GM04504 (cell line): ENCODE data around the gene SIGLEC12.
"Not testable (repeated sequence)": the region's sequence is repeated elsewhere in the genome, so short reads cannot be mapped to it uniquely, and the experiment has no call there.

Experiments used
- DNase-seq: peaks from one replicate; pipeline ENCODE4 v3.0.0-alpha.2; 2012; ENCODE audit warnings: low read depth

The SIGLEC12 gene

GRCh38 chr19:51479531-51480331 is 21.9 kb downstream of the SIGLEC12 start:
- no peak for DNase-seq

GRCh38 chr19:51478381-51479234 is 23.0 kb downstream of the SIGLEC12 start, which contains the start of gene CEACAM18:
TSS of gene CEACAM18 (plus strand) at chr19:51478539.
- no peak for DNase-seq

DNA sequence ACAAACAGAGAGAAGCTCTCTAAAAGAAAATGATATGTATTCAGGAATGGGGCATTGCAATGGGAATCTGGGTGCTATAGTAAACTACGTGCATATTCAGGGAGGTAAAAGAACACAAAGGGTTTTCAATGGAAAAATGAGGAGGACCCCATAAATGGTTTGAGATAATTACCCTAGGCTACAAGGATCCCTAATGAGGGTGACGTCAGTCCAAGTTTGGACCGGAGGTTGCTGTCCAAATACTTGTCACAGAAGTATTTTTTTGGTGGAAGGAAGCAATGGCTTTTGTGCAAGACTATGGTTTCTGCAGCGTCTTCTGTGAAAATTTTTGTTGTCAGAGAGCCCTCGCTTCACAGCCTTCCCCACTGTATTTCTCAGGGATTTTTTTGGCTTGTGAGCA is 24.3 kb downstream of the SIGLEC12 start:
- no peak for DNase-seq

GRCh38 chr19:51476164-51476563 is 25.4 kb downstream of the SIGLEC12 start:
- DNase-seq = no peak

DNA sequence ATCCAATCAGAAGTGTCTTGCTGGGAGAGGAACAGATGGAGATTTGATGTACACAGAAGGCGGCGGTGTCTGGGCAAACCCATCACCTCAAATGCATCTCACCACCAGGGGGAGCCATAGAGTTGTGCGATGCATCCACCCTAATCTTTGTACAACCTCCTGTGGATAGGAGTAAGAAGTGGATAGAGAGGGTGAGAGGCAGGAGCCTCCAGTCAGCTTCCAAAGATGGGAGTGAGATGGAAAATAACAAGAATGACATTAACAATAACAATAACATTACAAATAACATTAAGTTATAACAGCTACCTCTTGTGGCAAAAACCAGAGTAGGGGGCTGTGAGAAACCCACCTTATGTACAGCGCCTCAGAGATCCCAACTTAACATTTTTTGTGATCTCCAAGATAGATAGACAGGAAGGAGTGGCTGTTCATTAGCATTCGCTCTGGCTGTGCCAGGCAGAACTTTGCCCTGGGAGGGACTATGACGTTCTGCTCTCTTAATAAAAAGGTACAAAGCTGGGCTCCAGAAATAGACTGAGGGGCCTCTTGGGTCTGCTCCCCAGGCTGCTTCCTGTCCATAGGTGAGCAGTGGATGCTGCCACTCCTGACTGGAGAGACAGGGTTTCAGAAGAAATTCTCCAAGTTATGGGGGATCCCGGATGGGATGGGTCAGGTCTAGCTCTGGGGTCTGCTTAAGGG is 28.4 kb downstream of the SIGLEC12 start:
- peak; percentile 44 for DNase-seq

DNA sequence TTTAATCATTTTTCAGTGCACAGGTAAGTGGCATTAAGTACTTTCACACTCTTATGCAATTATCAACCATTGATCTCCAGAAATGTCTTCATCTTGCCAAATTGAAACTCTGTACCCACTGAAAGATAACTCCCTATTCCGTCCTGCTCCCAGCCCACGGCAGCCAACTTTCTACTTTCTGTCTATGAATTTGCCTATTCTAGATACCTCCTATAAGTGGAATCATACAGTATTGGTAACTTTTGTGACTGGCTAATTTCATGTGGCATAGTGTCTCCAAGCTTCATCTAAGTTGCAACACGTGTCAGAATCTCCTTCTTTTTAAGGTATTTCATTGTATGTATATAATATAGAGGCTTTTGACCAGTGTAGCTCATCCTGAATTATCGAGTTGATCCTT is 29.0 kb downstream of the SIGLEC12 start:
- no peak for DNase-seq

DNA sequence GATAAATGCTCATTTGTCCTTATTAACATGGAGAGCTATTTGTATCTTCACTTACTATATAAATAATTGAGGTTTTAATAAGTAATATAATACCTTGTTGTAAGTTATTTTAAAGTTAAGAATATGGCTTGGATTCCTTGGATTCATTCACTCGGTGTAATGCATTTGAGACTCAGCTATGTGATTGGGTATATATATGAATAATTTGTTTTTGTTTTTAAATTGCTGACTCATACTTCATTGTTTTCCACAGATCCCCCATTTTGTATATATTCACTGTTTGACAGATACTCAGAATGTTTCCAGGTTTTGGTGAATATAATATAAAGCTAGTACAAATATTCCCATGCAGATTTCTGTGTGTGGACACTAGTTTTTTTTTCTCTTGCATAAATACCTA is 30.1 kb downstream of the SIGLEC12 start:
- DNase-seq = no peak

DNA sequence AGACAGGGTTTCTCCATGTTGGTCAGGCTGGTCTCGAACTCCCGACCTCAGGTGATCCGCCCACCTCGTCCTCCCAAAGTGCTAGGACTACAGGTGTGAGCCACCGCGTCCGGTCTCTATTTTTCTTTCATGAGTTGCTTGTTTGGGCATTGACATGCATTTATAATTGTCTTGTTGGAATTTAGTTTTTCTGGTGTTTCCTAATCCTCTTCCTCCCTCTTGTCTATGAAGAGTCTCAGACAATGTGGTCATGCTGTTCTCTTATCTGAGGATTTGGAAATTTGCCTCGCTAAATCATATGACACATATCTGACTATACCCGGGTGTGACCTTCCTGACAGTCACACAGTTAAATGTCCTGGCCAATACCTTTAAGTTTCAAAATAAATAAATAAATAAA is 30.6 kb downstream of the SIGLEC12 start:
- no peak for DNase-seq

DNA sequence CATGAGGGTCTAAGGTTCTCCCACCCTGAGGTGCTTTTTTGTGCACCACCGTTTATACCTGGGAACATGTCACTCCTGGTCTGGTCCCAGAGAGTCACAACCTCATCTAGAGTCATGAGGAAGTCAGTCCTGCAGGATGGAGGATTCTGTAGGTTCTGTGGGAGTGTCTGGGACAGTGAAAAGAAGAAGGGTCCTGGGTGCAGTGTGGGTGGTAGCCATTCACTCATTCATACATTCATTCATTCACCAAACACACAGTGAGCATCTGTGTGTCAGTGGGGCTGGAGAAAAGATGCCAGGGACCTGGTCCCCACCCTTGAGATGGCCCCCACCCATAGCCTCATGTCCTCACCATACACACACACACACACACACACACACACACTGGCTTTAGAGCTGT is 32.0 kb downstream of the SIGLEC12 start:
- DNase-seq = no peak

DNA sequence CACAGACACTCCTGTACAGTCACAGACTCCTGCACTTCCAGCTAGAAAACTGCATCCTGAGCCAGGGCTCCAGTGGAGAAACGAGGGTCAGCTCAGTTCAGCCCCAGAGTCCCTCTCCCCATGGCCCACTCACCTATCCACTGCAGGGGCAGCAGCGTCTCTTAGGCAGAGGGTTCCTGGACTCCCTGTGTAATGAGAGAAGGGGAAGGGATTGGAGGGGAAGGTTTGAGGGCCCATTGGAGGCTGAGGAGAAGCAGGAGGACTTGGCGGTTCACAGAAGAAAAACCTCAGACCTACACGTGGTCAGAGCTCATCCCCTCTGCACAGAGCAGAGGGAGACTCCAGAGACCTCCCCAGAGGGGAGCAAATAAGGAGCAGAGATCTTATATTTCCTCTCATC is 32.4 kb downstream of the SIGLEC12 start:
- no peak for DNase-seq

DNA sequence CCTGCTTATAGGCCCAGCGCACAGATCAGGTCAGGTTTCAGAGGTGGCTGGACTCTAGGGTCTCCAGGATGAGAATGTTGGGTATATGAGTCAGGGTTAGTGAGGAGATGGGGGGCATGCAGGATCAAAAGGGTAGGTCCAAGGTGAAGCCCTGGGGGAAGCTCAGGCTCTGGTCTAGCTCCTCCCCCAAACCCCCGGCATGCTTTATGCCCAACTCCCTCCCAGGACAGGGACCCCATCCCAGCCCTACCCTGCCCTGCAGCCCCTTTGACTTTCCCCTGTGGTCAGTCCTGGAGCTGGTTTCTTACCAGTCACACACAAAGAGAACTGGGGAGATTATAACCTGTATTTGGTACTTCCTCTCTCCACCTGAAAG is 33.1 kb downstream of the SIGLEC12 start:
- DNase-seq = no peak

- DNase-seq = no peak
These were observed 33.6 kb downstream of the SIGLEC12 start for GRCh38 chr19:51467864-51468544.

GRCh38 chr19:51466723-51467122 is 34.9 kb downstream of the SIGLEC12 start:
- no peak for DNase-seq

- not testable (repeated sequence) for DNase-seq
These were observed 37.5 kb downstream of the SIGLEC12 start for GRCh38 chr19:51463976-51464581.

DNA sequence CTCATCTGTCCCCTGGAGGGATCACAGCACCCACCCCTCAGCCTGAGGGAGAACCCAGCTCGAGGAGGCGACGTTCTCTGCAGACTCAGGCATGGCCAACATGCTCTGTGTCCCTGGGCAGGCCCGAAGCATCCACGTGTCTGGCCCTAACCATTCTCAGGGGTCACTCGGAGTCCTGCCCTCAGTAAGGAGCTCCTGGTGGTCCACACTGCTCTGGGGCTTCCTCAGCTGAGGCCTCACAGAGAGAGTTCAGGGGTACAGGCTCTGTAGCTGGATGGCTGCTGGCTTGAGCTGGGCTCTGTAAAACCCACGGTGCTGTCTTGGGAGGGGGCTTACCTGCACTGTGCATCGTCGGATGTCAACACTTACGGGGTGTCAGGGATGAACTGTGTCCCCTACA is 38.9 kb downstream of the SIGLEC12 start:
- no peak for DNase-seq

- no peak for DNase-seq
These were observed 39.3 kb downstream of the SIGLEC12 start for GRCh38 chr19:51462276-51462675.

DNA sequence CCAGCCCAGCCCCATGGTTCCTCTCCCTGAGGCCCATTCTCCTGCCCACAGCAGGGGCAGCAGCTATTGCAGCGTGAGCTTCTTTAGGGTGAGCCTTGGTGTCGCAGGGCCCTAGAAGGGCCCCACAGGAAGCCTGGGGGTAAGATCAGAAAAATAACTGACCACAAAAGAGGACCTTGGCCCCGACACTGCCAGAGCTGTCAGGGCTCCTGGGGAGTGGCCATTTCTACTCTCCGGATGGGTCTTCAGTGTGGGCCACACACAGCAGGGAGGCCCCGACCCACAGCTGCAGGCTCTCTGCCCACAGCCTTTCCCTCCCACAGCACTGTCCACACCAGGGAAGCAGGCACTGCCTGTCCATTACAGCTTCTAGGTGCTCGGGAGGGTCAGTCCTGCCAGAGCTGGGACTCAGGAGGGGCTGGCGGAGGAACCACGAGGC is 39.9 kb downstream of the SIGLEC12 start:
- no peak for DNase-seq

DNA sequence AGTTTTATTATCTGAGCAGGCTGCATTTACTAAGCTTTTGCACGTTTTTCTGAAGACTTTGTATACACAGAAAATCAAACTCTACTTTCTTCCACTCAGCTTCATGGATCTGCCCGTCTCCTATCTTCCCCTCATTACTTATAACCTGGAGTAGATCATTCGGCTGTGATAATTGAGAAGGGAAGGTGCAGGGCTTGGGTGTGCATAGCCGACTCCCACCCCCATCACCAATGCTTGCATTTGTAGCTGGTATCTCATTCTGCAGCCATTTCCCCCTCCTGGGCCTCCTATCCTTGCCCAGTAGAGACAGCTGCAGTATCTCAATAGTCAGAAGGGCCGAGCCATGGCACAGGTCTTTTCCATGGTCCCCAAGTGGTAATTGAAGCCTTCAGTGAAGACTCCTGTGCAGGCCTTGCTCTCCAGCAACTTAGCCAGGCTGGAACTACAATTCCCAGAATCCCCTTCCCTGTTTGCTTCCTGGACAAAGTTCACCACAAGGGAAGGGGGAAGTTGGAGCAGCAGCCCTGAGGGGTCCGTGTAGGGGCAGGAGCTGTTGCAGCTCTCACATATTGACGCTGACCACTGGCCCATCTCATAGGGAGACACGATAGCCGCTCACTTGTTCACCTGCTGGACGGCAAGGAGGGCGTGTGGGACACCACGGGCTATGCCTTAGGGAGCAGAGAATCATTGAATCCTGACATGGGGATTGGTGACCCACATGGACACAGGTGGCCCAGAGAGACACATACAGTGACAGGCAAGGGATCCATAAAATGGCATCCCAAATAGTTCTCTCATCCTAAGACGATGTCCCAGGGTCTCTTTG is 41.2 kb downstream of the SIGLEC12 start:
- DNase-seq = no peak

GRCh38 chr19:51458899-51459505 is 42.6 kb downstream of the SIGLEC12 start:
- no peak for DNase-seq

DNA sequence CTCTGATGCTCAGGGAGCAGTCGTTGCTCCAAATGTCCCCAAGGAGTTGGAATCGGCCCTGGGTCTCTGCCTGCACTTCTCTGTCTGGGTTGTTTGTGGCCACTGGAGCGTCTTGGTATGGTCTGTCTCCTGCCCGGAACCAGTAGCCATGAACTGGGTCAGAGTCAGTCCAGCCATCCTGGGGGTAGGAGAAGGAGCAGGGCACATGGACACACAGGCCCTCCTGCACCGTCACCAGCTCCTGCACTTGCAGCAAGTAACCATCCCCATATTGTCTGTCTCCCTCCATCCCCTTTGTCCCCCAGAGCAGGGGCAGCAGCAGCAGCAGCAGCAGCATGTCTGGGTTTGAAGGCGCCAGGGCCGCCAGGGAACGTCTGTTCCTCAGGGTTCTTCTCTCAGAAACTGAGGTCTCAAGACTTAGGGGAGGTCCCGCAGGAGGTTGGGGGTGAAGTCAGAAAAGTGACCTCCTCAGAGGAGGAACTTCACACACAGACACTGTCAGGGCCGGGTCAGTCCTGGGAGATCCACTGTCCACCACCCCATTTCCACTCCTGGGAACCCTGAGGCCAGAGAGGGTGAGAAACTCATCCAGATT is 43.5 kb downstream of the SIGLEC12 start, which contains the start of gene SIGLEC8:
SIGLEC8 (minus strand) TSS at position 404 of the 595 bp plus-strand sequence; CDS start at position 337, 67 bp downstream.
- DNase-seq = no peak
